NB4 (cell line): ENCODE results near the gene SPATA13.

Experiments used
- DNase-seq: peaks from one replicate; pipeline ENCODE4 v3.0.0; 2010; ENCODE audit warnings: low read depth
- H3K4me3 ChIP-seq: one replicate; pipeline ENCODE4 v1.5.1; 2011; ENCODE audit warnings: mild to moderate bottlenecking, low read depth, low read length, moderate library complexity
- CTCF ChIP-seq: IDR thresholded peaks from one replicate; pipeline ENCODE4 v1.5.1; 2012; ENCODE audit warnings: low read depth, low read length
- MYC ChIP-seq: IDR thresholded peaks from 2 replicates; pipeline ENCODE4 v1.6.1; 2011; ENCODE audit warnings: low read depth, low read length
- POLR2A ChIP-seq: IDR thresholded peaks from 2 replicates; pipeline ENCODE4 v1.6.1; 2011; ENCODE audit warnings: mild to moderate bottlenecking; ENCODE audit not compliant: insufficient read length; ENCODE audit errors: extremely low read depth
- TF ChIP-seq, protein P1 (sequence below): IDR thresholded peaks from 2 replicates; pipeline ENCODE4 v1.6.1; 2011; ENCODE audit warnings: low read depth, low read length

SPATA13 gene

DNA sequence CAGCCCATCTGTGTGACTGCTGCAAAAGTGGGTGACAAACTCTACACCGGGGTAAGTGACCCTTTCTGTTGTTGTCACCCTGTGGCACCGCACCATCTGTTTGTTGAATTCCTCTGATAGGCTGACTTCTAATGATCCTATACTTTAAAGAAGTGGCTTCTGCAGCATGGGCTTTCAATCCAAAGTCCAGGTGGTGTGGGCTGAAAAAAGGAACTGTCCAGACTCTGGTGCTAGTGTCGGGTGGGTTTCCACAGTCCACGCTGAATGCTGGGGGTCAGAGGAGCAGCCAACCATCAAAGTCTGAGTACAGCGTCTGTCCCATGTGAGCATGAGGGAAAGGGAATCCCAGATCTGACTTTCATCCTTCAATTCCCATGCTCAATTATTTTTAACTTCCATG is 31.6 kb upstream of the SPATA13 start:
- no peak for TF ChIP-seq MYC
- no peak for TF ChIP-seq POLR2A
- no peak for TF ChIP-seq CTCF
- TF ChIP-seq, protein P1, sequence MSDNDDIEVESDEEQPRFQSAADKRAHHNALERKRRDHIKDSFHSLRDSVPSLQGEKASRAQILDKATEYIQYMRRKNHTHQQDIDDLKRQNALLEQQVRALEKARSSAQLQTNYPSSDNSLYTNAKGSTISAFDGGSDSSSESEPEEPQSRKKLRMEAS, result no peak
- H3K4me3 ChIP-seq, result no peak overlapping the region
- no peak for DNase-seq

GRCh38 chr13:24129914-24130774 is 30.4 kb upstream of the SPATA13 start:
- no peak overlapping the region for H3K4me3 ChIP-seq
- no peak for DNase-seq
- TF ChIP-seq POLR2A, result no peak
- no peak for TF ChIP-seq MYC
- TF ChIP-seq, protein P1, result no peak
- TF ChIP-seq CTCF, result no peak

DNA sequence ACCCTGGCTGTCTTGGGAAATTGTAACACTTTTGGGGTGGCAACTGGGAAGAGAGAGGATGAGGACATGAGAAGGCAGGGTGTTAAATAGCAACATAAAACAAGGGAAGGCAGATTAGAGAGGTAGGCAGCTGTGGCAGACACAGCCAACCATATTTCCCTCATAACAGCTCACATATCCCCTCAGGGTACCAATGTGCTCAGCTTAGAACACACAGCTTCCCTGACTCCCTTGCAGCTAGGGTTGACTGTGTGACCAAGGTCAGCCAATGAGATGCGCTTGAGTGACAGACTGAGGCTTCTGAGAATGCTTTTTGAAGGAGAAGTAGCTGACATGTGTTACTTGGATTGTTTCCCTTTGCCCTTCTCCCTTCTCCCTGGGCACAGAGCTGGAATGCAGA is 28.8 kb upstream of the SPATA13 start:
- H3K4me3 ChIP-seq, result no peak overlapping the region
- TF ChIP-seq POLR2A (no peak), CTCF (no peak), MYC (no peak)
- TF ChIP-seq, protein P1, result no peak
- no peak for DNase-seq

GRCh38 chr13:24133021-24133795 is 27.3 kb upstream of the SPATA13 start:
- TF ChIP-seq MYC (no peak), CTCF (no peak), POLR2A (no peak)
- TF ChIP-seq, protein P1, result no peak
- no peak for DNase-seq

DNA sequence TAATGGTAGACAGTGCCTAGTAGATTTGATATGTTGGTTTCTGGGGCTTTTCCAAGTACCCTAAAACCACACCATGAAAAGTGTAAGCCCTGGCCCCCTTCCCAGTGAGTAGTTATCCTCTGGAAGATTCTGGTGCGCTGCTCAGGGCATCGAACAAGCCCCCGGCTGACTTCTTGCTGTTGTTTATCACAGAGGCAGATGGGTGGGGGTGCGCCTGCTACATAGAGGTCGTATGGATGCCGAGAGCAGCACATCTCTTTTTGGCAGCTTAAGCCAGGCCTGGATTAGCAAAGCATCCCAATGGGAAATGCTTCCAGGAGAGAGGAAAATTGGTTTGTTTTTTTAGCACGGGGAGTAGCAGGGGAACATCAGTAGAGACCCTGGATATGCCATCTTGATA is 26.3 kb upstream of the SPATA13 start:
- H3K4me3 ChIP-seq, result no peak overlapping the region
- TF ChIP-seq, protein P1, result no peak
- DNase-seq, result no peak

More at GRCh38 chr13:24133021-24133795, 27.3 kb upstream of the SPATA13 start:
- no peak overlapping the region for H3K4me3 ChIP-seq

- no peak overlapping the region for H3K4me3 ChIP-seq
- TF ChIP-seq MYC, result no peak
- TF ChIP-seq, protein P1, result no peak
- TF ChIP-seq POLR2A, result no peak
- no peak for TF ChIP-seq CTCF
- DNase-seq, result no peak
Measured at GRCh38 chr13:24134757-24135156, 25.8 kb upstream of the SPATA13 start.
